Suprapubic skin (tissue), 4 donors: ENCODE measurements around the gene SLC5A9. TPM values are rescaled to one million over a fixed set of nuclear protein-coding genes. Genes with fewer than 3 reads are reported as not detected.
"Not testable (repeated sequence)": the region's sequence is repeated elsewhere in the genome, so short reads cannot be mapped to it uniquely, and the experiment has no call there.

Experiments used
- DNase-seq, 2 donors: peaks; one replicate each; pipeline ENCODE4 v3.0.0-alpha.2; 2019; ENCODE audit warnings: low spot score in 2 of 2
- H3K27ac ChIP-seq: fragments of 200-600 bp; sonication (generic); one replicate; pipeline ENCODE4 v1.5.1; 2019
- H3K27me3 ChIP-seq: fragments of 200-600 bp; sonication (generic); one replicate; pipeline ENCODE4 v1.5.1; 2019
- H3K36me3 ChIP-seq: fragments of 200-600 bp; sonication (generic); one replicate; pipeline ENCODE4 v1.5.1; 2019
- H3K4me1 ChIP-seq: fragments of 200-600 bp; sonication (generic); one replicate; pipeline ENCODE4 v1.5.1; 2019
- H3K4me3 ChIP-seq: fragments of 200-600 bp; sonication (generic); one replicate; pipeline ENCODE4 v1.5.1; 2019; ENCODE audit warnings: mild to moderate bottlenecking
- H3K9me3 ChIP-seq: fragments of 200-600 bp; sonication (generic); one replicate; pipeline ENCODE4 v1.5.1; 2019
- EP300 ChIP-seq: sonication (generic); formaldehyde crosslinking; IDR thresholded peaks from one replicate; pipeline ENCODE4 v1.6.1; 2017; ENCODE audit warnings: antibody characterized with exemption
- POLR2A ChIP-seq, 2 donors: fragments of 450-650 bp; IDR thresholded peaks; one replicate each; pipeline ENCODE4 v1.6.1; 2017; ENCODE audit warnings: antibody characterized with exemption in 2 of 2, mild to moderate bottlenecking in 2 of 2, moderate library complexity in 2 of 2
- POLR2AphosphoS5 ChIP-seq, 3 donors: sonication (generic); formaldehyde crosslinking; IDR thresholded peaks; one replicate each; pipeline ENCODE4 v1.6.1; 2017; ENCODE audit warnings: antibody characterized with exemption in 3 of 3
- WGBS: methylation state at CpG from one replicate; pipeline ENCODE4 v1.1.5; 2018; 5-methylcytosine and 5-hydroxymethylcytosine counted together
- total RNA-seq, 4 donors: library from RNA; depleted of rRNA; stranded (reverse); fragments of >200 nt; gene quantifications; one replicate each; pipeline ENCODE4 v1.1.0, GENCODE V29; 2016
- TF ChIP-seq, protein P1 (sequence below), 2 donors: fragments of 200-600 bp in 1 of 2; fragments of 450-650 bp in 1 of 2; sonication (generic) in 1 of 2; IDR thresholded peaks; one replicate each; pipeline ENCODE4 v1.5.1; 2016 to 2019; ENCODE audit warnings: antibody characterized with exemption in 2 of 2, mild to moderate bottlenecking in 1 of 2, moderate library complexity in 1 of 2

SLC5A9 gene
- total RNA-seq, 4 donors from 2014 or later: 2.9 to 4.7 (median 3.3) TPM

DNA sequence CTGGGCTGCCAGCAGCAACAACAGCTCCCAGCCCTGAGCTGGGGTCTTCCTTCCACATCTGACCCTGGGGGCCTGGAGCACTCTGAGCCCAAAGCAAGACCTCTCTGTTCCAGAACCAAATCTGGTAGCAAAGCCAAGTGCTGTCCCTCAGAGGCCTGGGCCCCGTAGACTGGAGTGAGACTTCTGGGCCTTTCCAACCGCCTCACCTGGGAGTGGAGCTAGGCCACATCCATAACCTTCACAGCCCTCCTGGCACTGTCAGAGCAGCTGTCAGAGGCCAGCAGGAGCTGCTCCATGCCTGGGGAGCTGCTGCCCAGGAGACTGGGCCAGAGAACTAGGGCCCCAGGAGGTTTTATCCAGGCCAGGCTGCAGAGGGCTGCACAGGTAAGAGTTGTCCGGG is 15.4 kb upstream of the SLC5A9 start:
- Histone ChIP-seq H3K4me3 (no peak overlapping the region), H3K4me1 (peaks cover 35% of the 10 kb centered on the region), H3K36me3 (no peaks in the 10 kb centered on the region), H3K27me3 (no peaks in the 10 kb centered on the region), H3K9me3 (no peaks in the 10 kb centered on the region), H3K27ac (peak overlapping the region; percentile 62)
- WGBS: 75% methylated on average over 1 of the region's 3 CpGs
- no peak for TF ChIP-seq EP300
- TF ChIP-seq, protein P1, sequence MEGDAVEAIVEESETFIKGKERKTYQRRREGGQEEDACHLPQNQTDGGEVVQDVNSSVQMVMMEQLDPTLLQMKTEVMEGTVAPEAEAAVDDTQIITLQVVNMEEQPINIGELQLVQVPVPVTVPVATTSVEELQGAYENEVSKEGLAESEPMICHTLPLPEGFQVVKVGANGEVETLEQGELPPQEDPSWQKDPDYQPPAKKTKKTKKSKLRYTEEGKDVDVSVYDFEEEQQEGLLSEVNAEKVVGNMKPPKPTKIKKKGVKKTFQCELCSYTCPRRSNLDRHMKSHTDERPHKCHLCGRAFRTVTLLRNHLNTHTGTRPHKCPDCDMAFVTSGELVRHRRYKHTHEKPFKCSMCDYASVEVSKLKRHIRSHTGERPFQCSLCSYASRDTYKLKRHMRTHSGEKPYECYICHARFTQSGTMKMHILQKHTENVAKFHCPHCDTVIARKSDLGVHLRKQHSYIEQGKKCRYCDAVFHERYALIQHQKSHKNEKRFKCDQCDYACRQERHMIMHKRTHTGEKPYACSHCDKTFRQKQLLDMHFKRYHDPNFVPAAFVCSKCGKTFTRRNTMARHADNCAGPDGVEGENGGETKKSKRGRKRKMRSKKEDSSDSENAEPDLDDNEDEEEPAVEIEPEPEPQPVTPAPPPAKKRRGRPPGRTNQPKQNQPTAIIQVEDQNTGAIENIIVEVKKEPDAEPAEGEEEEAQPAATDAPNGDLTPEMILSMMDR (IDR thresholded peaks at IDR 0.05): no peak
- no peak for TF ChIP-seq POLR2A (IDR thresholded peaks at IDR 0.05)
- TF ChIP-seq POLR2AphosphoS5 (IDR thresholded peaks at IDR 0.05): no peak
- DNase-seq: no peak

DNA sequence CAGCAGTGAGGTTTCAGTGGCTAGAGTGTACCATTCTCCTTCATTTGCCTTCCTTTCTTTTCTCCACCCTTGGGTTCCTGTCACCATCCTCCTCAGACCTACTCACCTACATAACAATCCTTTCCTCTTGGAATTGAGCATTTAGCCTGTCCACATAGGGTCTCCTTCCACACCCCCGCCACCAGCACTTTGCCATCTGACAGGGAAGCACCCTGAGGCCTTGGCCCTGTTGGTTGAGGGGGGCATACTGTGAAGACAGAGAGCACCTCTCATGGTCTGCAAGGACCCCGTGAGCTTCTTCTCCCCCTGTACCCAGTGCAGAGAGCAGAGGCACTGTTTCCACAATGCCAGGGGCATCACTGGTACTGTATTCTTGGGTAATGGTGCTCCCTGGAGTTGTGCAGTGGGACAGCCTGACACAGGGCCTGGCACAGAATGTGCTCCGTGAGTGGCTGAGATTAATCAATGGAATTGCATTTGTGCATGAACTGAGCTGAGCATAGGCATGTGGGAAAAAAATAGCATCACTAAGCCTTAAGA is 14.9 kb upstream of the SLC5A9 start:
- H3K27me3 ChIP-seq: no peaks in the 10 kb centered on the region
- WGBS: 61% methylated on average over 3 of the region's 3 CpGs
- no peak for DNase-seq
- TF ChIP-seq POLR2AphosphoS5 (IDR thresholded peaks at IDR 0.05) (no peak), POLR2A (IDR thresholded peaks at IDR 0.05) (no peak), EP300 (no peak)
- TF ChIP-seq, protein P1 (IDR thresholded peaks at IDR 0.05): no peak
- no peak overlapping the region for H3K4me3 ChIP-seq
- no peaks in the 10 kb centered on the region for H3K36me3 ChIP-seq
- H3K27ac ChIP-seq: peak overlapping the region; percentile 62
- peaks cover 31% of the 10 kb centered on the region for H3K4me1 ChIP-seq
- no peaks in the 10 kb centered on the region for H3K9me3 ChIP-seq

DNA sequence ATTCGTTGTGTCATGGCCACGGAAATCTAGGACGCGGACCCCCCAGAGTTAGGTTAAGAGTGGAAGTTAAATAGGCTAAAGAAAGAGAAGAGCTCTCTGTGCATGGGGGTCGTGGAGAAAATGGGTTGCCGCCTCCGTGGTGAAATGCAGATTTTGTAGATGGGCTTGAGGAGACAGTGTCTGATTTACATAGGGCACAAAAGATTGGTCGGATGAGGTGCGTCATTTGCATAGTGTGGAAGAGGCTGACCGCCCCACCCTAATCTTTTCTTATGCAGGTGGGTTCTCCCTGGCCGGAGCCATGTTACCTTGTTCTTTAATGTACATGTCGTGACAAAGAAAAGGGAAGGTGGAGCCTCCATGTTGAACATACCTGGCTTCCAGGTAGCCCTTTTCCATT is 14.3 kb upstream of the SLC5A9 start:
- 78% methylated on average over 12 of the region's 12 CpGs for WGBS
- H3K27ac ChIP-seq: no peak overlapping the region
- H3K27me3 ChIP-seq: no peaks in the 10 kb centered on the region
- no peak for DNase-seq
- no peaks in the 10 kb centered on the region for H3K36me3 ChIP-seq
- H3K4me3 ChIP-seq: no peak overlapping the region
- H3K9me3 ChIP-seq: no peaks in the 10 kb centered on the region
- TF ChIP-seq, protein P1 (IDR thresholded peaks at IDR 0.05): no peak
- no peak for TF ChIP-seq POLR2AphosphoS5 (IDR thresholded peaks at IDR 0.05)
- TF ChIP-seq EP300: no peak
- no peak for TF ChIP-seq POLR2A (IDR thresholded peaks at IDR 0.05)
- peaks cover 24% of the 10 kb centered on the region for H3K4me1 ChIP-seq

DNA sequence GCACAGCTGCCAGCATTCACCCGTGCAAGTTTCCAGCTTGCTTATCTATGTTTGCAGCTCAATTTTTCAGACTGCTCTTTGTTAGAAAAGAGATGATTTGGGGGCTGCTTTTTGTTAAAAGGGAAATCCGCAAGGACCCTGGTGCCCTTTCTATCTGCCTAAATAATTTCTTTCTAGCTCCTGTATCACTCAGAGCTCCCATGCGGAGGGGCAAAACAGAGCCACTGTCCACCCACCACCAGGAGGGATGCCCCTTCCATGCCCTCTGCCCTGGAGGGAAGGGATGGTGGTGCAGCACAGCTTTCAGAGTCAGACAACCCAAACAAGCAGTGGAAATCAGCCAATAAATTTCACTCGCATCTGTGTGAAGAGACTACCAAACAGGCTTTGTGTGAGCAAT is 13.9 kb upstream of the SLC5A9 start:
- no peak for DNase-seq
- peaks cover 23% of the 10 kb centered on the region for H3K4me1 ChIP-seq
- no peaks in the 10 kb centered on the region for H3K9me3 ChIP-seq
- WGBS: 82% methylated on average over 4 of the region's 4 CpGs
- no peak overlapping the region for H3K27ac ChIP-seq
- H3K27me3 ChIP-seq: no peaks in the 10 kb centered on the region
- no peaks in the 10 kb centered on the region for H3K36me3 ChIP-seq
- TF ChIP-seq EP300 (no peak), POLR2A (IDR thresholded peaks at IDR 0.05) (no peak), POLR2AphosphoS5 (IDR thresholded peaks at IDR 0.05) (no peak)
- TF ChIP-seq, protein P1 (IDR thresholded peaks at IDR 0.05): no peak
- H3K4me3 ChIP-seq: no peak overlapping the region

DNA sequence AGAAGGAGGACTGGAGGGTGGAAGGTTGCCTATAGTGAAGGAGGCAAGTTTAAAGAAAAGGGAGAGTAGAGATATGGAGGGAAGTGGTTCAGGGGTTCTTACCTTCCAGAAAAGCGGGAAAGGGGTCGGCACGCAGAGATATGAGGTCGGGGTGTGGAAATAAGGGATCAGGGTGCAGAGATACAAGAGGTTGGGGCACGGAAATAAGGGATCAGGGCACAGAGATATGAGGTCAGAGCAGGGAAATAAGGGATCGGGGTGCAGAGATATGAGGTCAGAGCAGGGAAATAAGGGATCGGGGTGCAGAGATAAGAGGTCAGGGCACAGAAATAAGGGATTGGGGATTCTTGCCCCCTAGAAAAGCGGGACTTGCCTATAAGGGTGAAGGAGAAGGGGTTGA is 9.1 kb upstream of the SLC5A9 start:
- H3K4me1 ChIP-seq: peaks cover 35% of the 10 kb centered on the region
- not testable (repeated sequence) for H3K9me3 ChIP-seq, DNase-seq, H3K36me3 ChIP-seq, H3K4me3 ChIP-seq, H3K27me3 ChIP-seq, H3K27ac ChIP-seq
- 91% methylated on average over 8 of the region's 8 CpGs for WGBS

DNA sequence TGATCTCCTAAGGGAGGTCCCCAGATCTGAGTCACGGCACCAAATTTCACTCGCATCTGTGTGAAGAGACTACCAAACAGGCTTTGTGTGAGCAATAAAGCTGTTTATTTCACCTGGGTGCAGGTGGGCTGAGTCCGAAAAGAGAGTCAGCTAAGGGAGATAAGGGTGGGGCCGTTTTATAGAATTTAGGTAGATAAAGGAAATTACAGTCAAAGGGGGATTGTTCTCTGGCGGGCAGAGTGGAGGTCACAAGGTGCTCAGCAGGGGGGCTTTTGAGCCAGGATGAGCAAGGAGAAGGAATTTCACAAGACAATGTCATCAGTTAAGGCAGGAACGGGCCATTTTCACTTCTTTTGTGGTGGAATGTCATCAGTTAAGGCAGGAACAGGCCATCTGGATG is 8.2 kb upstream of the SLC5A9 start:
- DNase-seq, H3K9me3 ChIP-seq, H3K36me3 ChIP-seq, H3K4me3 ChIP-seq, H3K27me3 ChIP-seq: not testable (repeated sequence)
- Histone ChIP-seq H3K27ac (peak overlapping the region; percentile 76), H3K4me1 (peaks cover 35% of the 10 kb centered on the region)
- WGBS: 75% methylated on average over 6 of the region's 6 CpGs
